ENCODE results near the gene ZCCHC24.
"Not testable (repeated sequence)": the region's sequence is repeated elsewhere in the genome, so short reads cannot be mapped to it uniquely, and the experiment has no call there.

The ZCCHC24 gene

GRCh38 chr10:79340646-79341244 is 104.7 kb downstream of the ZCCHC24 start:
- DNase-seq: no peak

- no peak for DNase-seq
These were observed 106.2 kb downstream of the ZCCHC24 start for GRCh38 chr10:79339266-79339665.

DNA sequence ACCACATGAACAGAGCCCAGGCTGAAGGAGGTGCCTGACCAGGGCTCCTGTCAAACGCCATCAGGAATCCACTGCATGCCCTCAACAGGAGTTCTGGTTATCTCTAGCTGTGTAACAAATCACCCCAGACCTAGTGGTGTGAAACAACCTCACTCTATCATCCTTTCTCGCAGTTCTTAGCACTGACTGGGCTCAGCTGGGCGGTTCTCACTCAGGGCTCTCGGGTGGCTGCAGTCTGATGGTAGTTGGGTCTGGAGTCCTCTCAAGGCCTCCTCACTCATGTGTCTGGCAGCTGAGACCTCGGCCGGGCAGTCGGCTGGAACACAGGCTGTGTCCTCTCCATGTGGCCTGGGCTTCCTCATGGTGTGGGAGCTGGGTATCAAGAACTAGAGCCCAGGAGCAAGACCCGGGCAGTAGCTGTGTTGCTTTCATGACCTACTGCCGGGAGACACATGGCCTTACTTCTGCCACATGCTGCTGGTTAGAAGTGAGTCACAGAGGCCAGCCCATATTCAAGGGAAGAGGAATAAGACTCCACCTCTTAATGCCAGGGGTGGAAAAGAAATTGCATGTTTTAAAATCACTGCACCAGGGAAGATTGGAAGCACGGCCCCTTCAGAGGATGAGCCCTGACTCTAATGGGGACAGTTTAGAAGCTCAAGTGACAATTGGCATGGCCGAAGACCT is 107.5 kb downstream of the ZCCHC24 start:
- not testable (repeated sequence) for DNase-seq

DNA sequence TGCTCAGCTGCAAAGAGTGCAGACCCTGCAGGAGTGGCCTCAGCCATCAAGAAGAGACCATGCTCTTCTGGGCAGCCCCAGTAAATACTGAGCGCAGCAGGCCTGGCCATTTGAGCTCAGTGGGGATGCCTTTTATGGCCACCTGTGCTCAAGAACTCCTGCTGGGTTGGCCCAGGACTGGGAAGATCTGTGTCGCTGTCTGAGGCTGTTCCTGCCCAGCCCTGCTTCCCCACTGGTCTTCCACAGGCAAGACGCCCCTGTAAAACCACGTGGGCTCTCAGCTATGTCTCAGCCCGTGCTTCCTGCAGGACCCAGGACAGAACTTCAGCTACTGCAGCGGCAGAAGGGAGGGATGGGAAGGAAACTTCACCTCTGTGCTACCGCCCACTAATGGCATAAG is 108.7 kb downstream of the ZCCHC24 start:
- no peak for DNase-seq

DNA sequence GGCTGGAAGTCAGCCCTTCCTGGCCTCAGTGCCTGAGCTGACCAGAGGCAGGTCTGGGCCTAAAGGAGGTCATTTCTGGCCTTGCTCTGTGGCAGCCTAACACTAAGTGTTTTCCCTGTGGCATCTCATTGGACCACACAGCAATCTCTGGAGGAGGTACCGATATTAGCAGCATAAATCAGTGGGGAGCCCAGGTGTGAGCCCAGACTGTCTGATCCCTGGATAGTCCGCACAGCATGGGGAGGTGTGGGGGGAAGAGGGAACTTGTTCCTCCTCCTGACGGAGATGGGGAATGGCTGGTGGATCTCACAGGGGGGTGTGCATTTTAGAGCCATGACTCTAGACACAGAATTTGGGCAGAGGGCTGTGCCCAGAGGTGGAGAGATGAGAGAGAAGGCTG is 109.1 kb downstream of the ZCCHC24 start:
- DNase-seq: no peak

GRCh38 chr10:79335470-79336235 is 109.8 kb downstream of the ZCCHC24 start:
- no peak for DNase-seq

GRCh38 chr10:79335094-79335469 is 110.3 kb downstream of the ZCCHC24 start:
- DNase-seq: no peak

GRCh38 chr10:79334573-79334972 is 110.9 kb downstream of the ZCCHC24 start:
- DNase-seq: no peak

GRCh38 chr10:79333513-79333912 is 111.9 kb downstream of the ZCCHC24 start:
- DNase-seq: no peak

DNA sequence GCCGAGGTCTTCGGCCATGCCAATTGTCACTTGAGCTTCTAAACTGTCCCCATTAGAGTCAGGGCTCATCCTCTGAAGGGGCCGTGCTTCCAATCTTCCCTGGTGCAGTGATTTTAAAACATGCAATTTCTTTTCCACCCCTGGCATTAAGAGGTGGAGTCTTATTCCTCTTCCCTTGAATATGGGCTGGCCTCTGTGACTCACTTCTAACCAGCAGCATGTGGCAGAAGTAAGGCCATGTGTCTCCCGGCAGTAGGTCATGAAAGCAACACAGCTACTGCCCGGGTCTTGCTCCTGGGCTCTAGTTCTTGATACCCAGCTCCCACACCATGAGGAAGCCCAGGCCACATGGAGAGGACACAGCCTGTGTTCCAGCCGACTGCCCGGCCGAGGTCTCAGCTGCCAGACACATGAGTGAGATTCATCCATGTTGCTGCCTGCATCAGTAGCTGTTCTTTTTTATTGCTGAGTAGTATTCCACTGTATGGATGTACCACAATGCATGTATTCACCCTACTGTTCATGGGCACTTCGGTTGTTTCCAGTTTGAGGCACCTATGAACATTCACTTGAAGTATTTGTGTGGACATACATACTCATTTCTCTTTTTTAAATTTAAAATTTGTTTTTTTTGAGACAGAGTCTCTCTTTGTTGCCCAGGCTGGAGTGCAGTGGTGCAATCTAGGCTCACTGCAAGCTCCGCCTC is 112.7 kb downstream of the ZCCHC24 start:
- DNase-seq: not testable (repeated sequence)
